PC-3 (cell line): ENCODE results near the gene TELO2.

ENCODE experiments used
- EZH2 ChIP-seq: fragments of 300-600 bp; sonication (generic); IDR thresholded peaks from one replicate; pipeline ENCODE4 v1.6.1; 2017; ENCODE audit warnings: antibody characterized with exemption, mild to moderate bottlenecking, low read length; ENCODE audit not compliant: unreplicated experiment
- EZH2phosphoT487 ChIP-seq: fragments of 300-600 bp; sonication (generic); IDR thresholded peaks from 2 replicates; pipeline ENCODE4 v1.6.1; 2018; ENCODE audit warnings: mild to moderate bottlenecking, antibody characterized with exemption, low read length, borderline replicate concordance

- no peak for TF ChIP-seq EZH2phosphoT487
- no peak for TF ChIP-seq EZH2
These were observed 34.2 kb upstream of the TELO2 start for GRCh38 chr16:1458977-1459341.
